PC-3 (cell line): ENCODE data around the gene ADRM1.

ENCODE experiments used
- EZH2phosphoT487 ChIP-seq: fragments of 300-600 bp; sonication (generic); IDR thresholded peaks from 2 replicates; pipeline ENCODE4 v1.6.1; 2018; ENCODE audit warnings: mild to moderate bottlenecking, antibody characterized with exemption, low read length, borderline replicate concordance
- TF ChIP-seq, protein P1 (sequence below): fragments of 300-600 bp; sonication (generic); conservative IDR thresholded peaks from 2 replicates; pipeline ENCODE4 v1.5.1; 2017; ENCODE audit warnings: antibody characterized with exemption, low read depth, mild to moderate bottlenecking, low read length

DNA sequence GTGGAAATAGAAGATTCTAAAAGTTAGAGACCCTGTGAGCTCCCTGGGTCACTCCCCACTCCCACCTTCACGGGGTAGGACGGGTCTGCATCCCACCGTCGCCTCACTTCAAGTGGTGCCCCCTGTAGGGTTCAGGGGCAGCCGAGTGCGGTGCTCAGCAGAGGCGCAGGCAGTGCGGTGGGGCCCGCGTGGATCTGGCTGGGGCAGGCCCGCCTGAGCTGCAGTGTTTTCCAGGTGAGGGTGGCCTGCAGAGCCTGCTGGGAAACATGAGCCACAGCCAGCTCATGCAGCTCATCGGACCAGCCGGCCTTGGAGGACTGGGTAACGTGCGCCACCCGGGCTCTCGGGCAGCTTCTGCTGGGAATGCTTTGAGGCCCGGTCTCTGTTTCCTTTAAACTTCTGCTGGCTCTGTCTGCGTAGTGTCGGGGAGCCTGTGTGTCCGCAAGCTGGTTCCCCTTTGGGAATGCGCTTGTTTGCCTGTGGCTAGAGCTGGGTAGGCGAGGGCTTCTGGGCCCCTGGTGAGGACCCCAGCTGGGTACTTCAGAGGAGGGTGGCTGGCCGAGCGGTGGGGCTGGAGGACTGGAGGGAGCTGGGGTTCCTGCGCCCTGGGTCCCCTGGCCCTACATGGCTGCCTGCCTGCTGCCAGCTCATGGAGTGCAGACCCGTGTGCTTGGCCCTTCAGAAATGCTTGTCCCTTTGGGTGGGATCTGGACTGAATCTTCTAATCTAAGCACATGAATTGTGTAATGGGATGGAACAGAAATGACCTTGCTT lies 3.8 kb downstream of the ADRM1 start:
- TF ChIP-seq, protein P1, sequence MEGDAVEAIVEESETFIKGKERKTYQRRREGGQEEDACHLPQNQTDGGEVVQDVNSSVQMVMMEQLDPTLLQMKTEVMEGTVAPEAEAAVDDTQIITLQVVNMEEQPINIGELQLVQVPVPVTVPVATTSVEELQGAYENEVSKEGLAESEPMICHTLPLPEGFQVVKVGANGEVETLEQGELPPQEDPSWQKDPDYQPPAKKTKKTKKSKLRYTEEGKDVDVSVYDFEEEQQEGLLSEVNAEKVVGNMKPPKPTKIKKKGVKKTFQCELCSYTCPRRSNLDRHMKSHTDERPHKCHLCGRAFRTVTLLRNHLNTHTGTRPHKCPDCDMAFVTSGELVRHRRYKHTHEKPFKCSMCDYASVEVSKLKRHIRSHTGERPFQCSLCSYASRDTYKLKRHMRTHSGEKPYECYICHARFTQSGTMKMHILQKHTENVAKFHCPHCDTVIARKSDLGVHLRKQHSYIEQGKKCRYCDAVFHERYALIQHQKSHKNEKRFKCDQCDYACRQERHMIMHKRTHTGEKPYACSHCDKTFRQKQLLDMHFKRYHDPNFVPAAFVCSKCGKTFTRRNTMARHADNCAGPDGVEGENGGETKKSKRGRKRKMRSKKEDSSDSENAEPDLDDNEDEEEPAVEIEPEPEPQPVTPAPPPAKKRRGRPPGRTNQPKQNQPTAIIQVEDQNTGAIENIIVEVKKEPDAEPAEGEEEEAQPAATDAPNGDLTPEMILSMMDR = no peak
- TF ChIP-seq EZH2phosphoT487 = no peak
